ENCODE results near the gene SYDE1. TPM values are rescaled to one million over a fixed set of nuclear protein-coding genes. Genes with fewer than 3 reads are reported as not detected.

The SYDE1 gene
- total and polyA plus RNA-seq, 2 donors (not counting 1 experiment from before 2014, with no cell fraction given): not detected

DNA sequence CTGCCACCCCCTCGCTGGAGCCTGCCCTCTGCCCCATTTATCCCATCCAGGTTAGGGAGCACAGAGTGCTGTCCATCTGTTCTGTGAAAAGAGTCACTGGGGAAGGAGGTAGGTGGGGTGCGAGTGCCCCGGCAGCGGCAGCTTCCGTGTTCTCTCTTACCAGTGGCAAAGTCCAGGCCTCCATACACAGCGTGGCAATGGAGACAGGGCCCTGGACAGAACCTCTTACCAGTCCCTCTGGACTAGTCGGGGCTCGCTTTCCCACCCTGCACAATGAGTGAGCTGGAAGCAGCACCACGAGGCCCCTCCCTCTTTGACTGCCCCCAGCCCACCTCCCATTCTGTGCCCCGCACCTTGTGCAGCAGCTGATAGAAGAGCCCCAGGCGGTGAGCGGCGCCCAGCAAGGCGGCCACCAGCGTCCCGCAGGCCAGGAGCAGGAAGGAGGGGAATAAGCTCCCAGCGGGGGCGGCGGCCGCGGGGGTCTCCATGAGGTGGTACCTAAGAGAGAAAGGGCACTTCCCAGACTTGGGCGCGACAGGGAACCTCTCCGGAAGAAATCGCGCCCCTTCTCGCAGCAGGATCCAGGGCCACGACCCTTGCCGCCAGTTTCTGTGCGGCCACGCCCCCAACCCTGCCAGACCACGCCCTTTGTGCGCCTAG lies 17.5 kb downstream of the SYDE1 start:
- POLR2A ChIA-PET: no interaction called here
- ATAC-seq (ENCODE audit: low read depth): no peak
- Mint-ChIP-seq H3K27ac (peak overlapping the region; percentile 97), H3K9me3 (ENCODE audit: insufficient read depth) (no peaks in the 10 kb centered on the region), H3K4me1 (peaks cover 19% of the 10 kb centered on the region), H3K4me3 (peak overlapping the region; percentile 98), H3K27me3 (peaks cover 9% of the 10 kb centered on the region)
- Histone ChIP-seq H3K4me3 (ENCODE audit: control extremely low read depth in 1 of 5, extremely low read depth in 1 of 5, insufficient read depth in 1 of 5, low read depth in 2 of 5, low read length in 4 of 5) (peak overlapping the region; percentile 60 to 87 (median 85)), H3K9me3 (ENCODE audit: control extremely low read depth in 1 of 3, control insufficient read depth in 2 of 3, insufficient read depth in 1 of 3, low read length in 2 of 3) (no peaks in the 10 kb centered on the region), H3K4me1 (ENCODE audit: control insufficient read depth in 2 of 2, insufficient read depth in 2 of 2, low read length in 2 of 2) (peaks cover 10 to 12% of the 10 kb centered on the region in 2 donors), H3K4me2 (replicated peaks; ENCODE audit: low read depth, low read length, poor library complexity, severe bottlenecking) (peak overlapping the region; percentile 86), H3K36me3 (replicated peaks in 1 of 2; ENCODE audit: control extremely low read depth in 1 of 2, control insufficient read depth in 1 of 2, extremely low read depth in 1 of 2, insufficient read depth in 2 of 2, low read length in 1 of 2) (peaks cover 0 to 15% of the 10 kb centered on the region in 2 experiments), H3K27ac (ENCODE audit: low read length in 2 of 2) (peak overlapping the region; percentile 87 to 97), H2AFZ (ENCODE audit: insufficient read depth, low read depth, low read length, poor library complexity, severe bottlenecking) (peak overlapping the region; percentile 89), H3K27me3 (replicated peaks in 1 of 4; ENCODE audit: control extremely low read depth in 1 of 4, control insufficient read depth in 3 of 4, insufficient read depth in 4 of 4, low read length in 3 of 4) (no peaks in the 10 kb centered on the region), H3K9ac (ENCODE audit: low read length) (peak overlapping the region; percentile 93), H3K79me2 (ENCODE audit: control insufficient read depth, insufficient read depth, low read length) (peaks cover 5% of the 10 kb centered on the region), H4K20me1 (ENCODE audit: control insufficient read depth, insufficient read depth, low read length, poor library complexity, severe bottlenecking) (peaks cover 8% of the 10 kb centered on the region)
- intact Hi-C loops (cut with micrococcal nuclease): loop anchor here (1.0 to 10.0 kb wide), 4 partner anchors 208 to 1073 kb away; partner anchors contain the start of genes AP1M1, BRD4 and NDUFB7
- TF ChIP-seq, protein P1, sequence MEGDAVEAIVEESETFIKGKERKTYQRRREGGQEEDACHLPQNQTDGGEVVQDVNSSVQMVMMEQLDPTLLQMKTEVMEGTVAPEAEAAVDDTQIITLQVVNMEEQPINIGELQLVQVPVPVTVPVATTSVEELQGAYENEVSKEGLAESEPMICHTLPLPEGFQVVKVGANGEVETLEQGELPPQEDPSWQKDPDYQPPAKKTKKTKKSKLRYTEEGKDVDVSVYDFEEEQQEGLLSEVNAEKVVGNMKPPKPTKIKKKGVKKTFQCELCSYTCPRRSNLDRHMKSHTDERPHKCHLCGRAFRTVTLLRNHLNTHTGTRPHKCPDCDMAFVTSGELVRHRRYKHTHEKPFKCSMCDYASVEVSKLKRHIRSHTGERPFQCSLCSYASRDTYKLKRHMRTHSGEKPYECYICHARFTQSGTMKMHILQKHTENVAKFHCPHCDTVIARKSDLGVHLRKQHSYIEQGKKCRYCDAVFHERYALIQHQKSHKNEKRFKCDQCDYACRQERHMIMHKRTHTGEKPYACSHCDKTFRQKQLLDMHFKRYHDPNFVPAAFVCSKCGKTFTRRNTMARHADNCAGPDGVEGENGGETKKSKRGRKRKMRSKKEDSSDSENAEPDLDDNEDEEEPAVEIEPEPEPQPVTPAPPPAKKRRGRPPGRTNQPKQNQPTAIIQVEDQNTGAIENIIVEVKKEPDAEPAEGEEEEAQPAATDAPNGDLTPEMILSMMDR (IDR thresholded peaks at IDR 0.05): no peak
- no peak for TF ChIP-seq EZH2 (IDR thresholded peaks at IDR 0.05; ENCODE audit: borderline replicate concordance, insufficient read depth, low read depth, low read length, poor library complexity, severe bottlenecking)
- CTCF ChIA-PET: interaction anchor here (0.6 to 1.2 kb wide), 4 partner anchors 23 to 431 kb away, joined by 3 read pairs; no protein-coding TSS in a partner anchor
- WGBS (ENCODE audit: insufficient coverage): under 1% methylated on average over 31 of the region's 33 CpGs
- DNase-seq: no peak

All from B cell (primary cell).